ENCODE results near the gene TOMM5. TPM values are rescaled to one million over a fixed set of nuclear protein-coding genes. Genes with fewer than 3 reads are reported as not detected.

The TOMM5 gene
- total RNA-seq, 2 donors from 2014 or later = 93.0 to 136 TPM

DNA sequence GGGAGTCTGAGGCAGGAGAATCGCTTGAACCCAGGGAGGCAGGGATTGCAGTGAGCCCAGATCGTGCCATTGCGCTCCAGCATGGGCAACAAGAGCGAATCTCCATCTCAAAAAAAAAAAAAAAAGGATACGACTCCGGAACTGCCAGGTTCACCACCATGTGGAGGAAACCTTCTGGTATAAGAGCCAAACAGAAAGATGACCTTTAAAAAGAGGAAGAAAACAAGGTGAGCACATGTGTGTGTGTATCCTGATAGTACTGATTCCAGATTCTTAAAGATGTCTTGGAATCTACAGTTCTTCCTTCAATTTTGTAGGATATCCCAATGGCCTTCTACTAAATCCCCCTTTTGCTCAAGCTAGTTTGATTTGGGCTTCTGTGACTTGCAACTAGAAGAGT lies 49.9 kb downstream of the TOMM5 start:
- Mint-ChIP-seq H3K27ac (no peak overlapping the region), H3K4me1 (ENCODE audit: low read depth in 2 of 2) (no peaks in the 10 kb centered on the region), H3K36me3 (no peaks in the 10 kb centered on the region), H3K9me3 (no peaks in the 10 kb centered on the region), H3K27me3 (no peaks in the 10 kb centered on the region), H3K4me3 (no peak overlapping the region)
- no peak for ATAC-seq
- no peak for DNase-seq (ENCODE audit: low spot score)

DNA sequence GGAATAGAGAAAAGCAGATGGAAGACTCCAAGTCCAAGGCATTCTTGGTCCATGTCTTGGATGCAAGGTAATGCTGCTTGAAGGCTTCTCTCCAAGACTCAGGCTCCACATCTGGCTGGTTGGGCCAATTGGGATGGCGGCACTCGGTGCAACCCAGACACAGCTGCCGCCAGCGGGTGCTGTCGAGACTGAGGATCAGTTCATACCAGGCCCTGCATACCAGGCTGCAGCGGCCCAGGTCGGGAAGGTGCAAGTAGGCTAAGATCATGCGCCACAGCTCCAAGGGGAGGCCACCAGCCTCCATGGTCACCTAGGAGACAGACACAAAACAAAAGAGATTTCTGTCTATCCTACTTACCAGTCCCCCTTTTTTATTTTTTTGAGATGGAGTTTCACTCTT lies 50.9 kb downstream of the TOMM5 start:
- H3K36me3 Mint-ChIP-seq = no peaks in the 10 kb centered on the region
- no peak for DNase-seq (ENCODE audit: low spot score)
- no peak for ATAC-seq
- H3K4me1 Mint-ChIP-seq (ENCODE audit: low read depth in 2 of 2) = no peaks in the 10 kb centered on the region
- H3K9me3 Mint-ChIP-seq = no peaks in the 10 kb centered on the region
- no peaks in the 10 kb centered on the region for H3K27me3 Mint-ChIP-seq
- H3K4me3 Mint-ChIP-seq = no peak overlapping the region
- H3K27ac Mint-ChIP-seq = no peak overlapping the region

- no peak for DNase-seq (ENCODE audit: low spot score)
- Mint-ChIP-seq H3K4me1 (ENCODE audit: low read depth in 2 of 2) (no peaks in the 10 kb centered on the region), H3K36me3 (no peaks in the 10 kb centered on the region)
Measured at GRCh38 chr9:37540634-37541033, 51.8 kb downstream of the TOMM5 start.

DNA sequence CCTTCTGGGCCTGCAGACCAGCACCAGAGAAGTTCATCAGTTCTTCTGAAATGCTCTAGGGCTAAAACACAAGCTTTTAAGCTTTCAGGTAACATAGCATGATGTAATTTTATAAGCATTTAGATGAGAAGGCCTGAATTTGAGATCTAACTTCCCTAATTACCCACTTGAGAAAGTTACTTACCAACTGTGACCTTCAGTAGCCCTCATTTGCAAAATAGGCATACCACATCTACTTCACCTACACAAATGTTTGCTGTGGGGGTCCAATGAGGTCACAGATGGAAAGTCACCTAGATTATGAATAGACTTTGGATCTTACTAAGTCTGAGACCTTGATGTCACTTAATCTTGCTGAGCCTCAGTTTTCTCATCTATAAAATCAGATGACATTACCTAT lies 52.8 kb downstream of the TOMM5 start:
- ATAC-seq (no peak), DNase-seq (ENCODE audit: low spot score) (no peak)
- H3K4me3 Mint-ChIP-seq = no peak overlapping the region
- no peaks in the 10 kb centered on the region for H3K9me3 Mint-ChIP-seq
- no peaks in the 10 kb centered on the region for H3K4me1 Mint-ChIP-seq (ENCODE audit: low read depth in 2 of 2)
- no peaks in the 10 kb centered on the region for H3K36me3 Mint-ChIP-seq
- no peak overlapping the region for H3K27ac Mint-ChIP-seq
- H3K27me3 Mint-ChIP-seq = no peaks in the 10 kb centered on the region

More at GRCh38 chr9:37540634-37541033, 51.8 kb downstream of the TOMM5 start:
- H3K9me3 Mint-ChIP-seq = no peaks in the 10 kb centered on the region
- no peaks in the 10 kb centered on the region for H3K27me3 Mint-ChIP-seq
- H3K27ac Mint-ChIP-seq = no peak overlapping the region
- H3K4me3 Mint-ChIP-seq = no peak overlapping the region
- ATAC-seq = no peak

Other genes with a start within 250 kb of the TOMM5 start
- 10 to 100 TPM; 53.4 to 66.1 TPM for gene GRHPR, start 169.9 kb downstream of the TOMM5 start, total RNA-seq
- gene ZBTB5, start 127.1 kb downstream of the TOMM5 start, total RNA-seq = 1 to 10 TPM; 8.5 TPM
- gene POLR1E, start 106.6 kb downstream of the TOMM5 start, total RNA-seq = 10 to 100 TPM; 37.0 to 70.2 TPM
- 1 to 10 TPM; 4.3 to 8.7 TPM for gene FBXO10, start 16.2 kb downstream of the TOMM5 start, total RNA-seq
- gene FRMPD1, start 58.4 kb upstream of the TOMM5 start, total RNA-seq = not detected
- gene TRMT10B, start 161.2 kb upstream of the TOMM5 start, total RNA-seq = 10 to 100 TPM; 12.1 to 19.0 TPM
- gene EXOSC3, start 192.5 kb upstream of the TOMM5 start, total RNA-seq = 100 to 1,000 TPM in 1 of 2 donors, 10 to 100 TPM in 1; 72.7 to 112 TPM
- 10 to 100 TPM; 16.9 to 19.1 TPM for gene DCAF10, start 208.2 kb upstream of the TOMM5 start, total RNA-seq